GM21526 (cell line): Measurements from ENCODE around the gene ARL11.
"Not testable (repeated sequence)": the region's sequence is repeated elsewhere in the genome, so short reads cannot be mapped to it uniquely, and the experiment has no call there.

Source experiments
- ATAC-seq: cut with Tn5 transposase; IDR thresholded peaks from one replicate; pipeline ENCODE4 v1.9.1; 2021; ENCODE audit warnings: moderate library complexity; ENCODE audit not compliant: unreplicated experiment, low FRiP score

Gene ARL11

GRCh38 chr13:49627831-49628652 is at the start of gene ARL11:
Gene ARL11, plus strand, starts transcription at chr13:49628507. Its CDS starts 1,941 bp downstream, at chr13:49630448.
- ATAC-seq: peak; percentile 92

GRCh38 chr13:49579501-49579900 is 48.8 kb upstream of the ARL11 start:
- ATAC-seq: no peak

GRCh38 chr13:49580980-49581680 is 47.2 kb upstream of the ARL11 start:
- ATAC-seq: no peak

- peak; percentile 20 for ATAC-seq
Observed at GRCh38 chr13:49584771-49585182, 43.5 kb upstream of the ARL11 start.

- ATAC-seq: peak; percentile 90
Observed at GRCh38 chr13:49585220-49586157, 42.8 kb upstream of the ARL11 start, which contains the start of gene RCBTB1. Gene RCBTB1, minus strand, starts transcription at chr13:49585558. Its CDS starts 18,279 bp downstream, at chr13:49567279.

- ATAC-seq: no peak
Observed at GRCh38 chr13:49586717-49587116, 41.6 kb upstream of the ARL11 start.

GRCh38 chr13:49587311-49587847 is 40.9 kb upstream of the ARL11 start:
- no peak for ATAC-seq

- not testable (repeated sequence) for ATAC-seq
Observed at GRCh38 chr13:49590714-49591113, 37.6 kb upstream of the ARL11 start.

GRCh38 chr13:49593876-49594275 is 34.4 kb upstream of the ARL11 start:
- ATAC-seq: not testable (repeated sequence)

- no peak for ATAC-seq
Observed at GRCh38 chr13:49594576-49594975, 33.7 kb upstream of the ARL11 start.

- ATAC-seq: no peak
Observed at GRCh38 chr13:49596221-49596620, 32.1 kb upstream of the ARL11 start.

- ATAC-seq: no peak
Observed at GRCh38 chr13:49597043-49597641, 31.2 kb upstream of the ARL11 start.

- no peak for ATAC-seq
Observed at GRCh38 chr13:49602005-49602404, 26.3 kb upstream of the ARL11 start.

- ATAC-seq: not testable (repeated sequence)
Observed at GRCh38 chr13:49602615-49603014, 25.7 kb upstream of the ARL11 start.

- no peak for ATAC-seq
Observed at GRCh38 chr13:49604570-49604969, 23.7 kb upstream of the ARL11 start.

GRCh38 chr13:49606747-49607648 is 21.3 kb upstream of the ARL11 start:
- peak; percentile 91 for ATAC-seq

- no peak for ATAC-seq
Observed at GRCh38 chr13:49607761-49608160, 20.5 kb upstream of the ARL11 start.

- ATAC-seq: no peak
Observed at GRCh38 chr13:49608651-49609331, 19.5 kb upstream of the ARL11 start.
